ENCODE measurements around the gene RPTOR.

RPTOR gene

DNA sequence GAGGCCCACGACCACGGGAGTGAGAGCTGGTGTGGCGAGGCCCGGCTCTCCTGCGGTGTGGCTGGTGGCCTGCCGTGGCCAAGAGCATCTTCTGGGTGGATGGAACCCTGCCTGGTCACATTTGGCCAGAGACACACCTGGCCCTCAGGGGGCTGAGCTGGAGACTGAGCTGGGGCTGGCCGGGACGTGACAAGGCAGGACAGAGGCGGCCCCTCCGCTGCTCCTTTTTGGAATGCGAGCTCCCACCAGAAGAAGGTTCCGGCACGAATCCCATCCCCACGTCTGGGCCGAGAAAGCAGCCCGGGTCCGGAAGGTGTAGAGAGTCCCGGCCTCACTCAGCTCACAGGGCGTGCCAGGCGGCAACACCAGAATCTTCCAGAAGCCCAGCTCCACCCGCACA lies 421.0 kb downstream of the RPTOR start:
- no peak overlapping the region for H3K27ac Mint-ChIP-seq
- no peak overlapping the region for H3K4me3 Mint-ChIP-seq
- intact Hi-C loops (cut with micrococcal nuclease), result no loop called here
- peaks cover 7% of the 10 kb centered on the region for H3K4me1 Mint-ChIP-seq (ENCODE audit: low read depth)
- peaks cover 18% of the 10 kb centered on the region for H3K27me3 Mint-ChIP-seq
- peaks cover 56% of the 10 kb centered on the region for H3K36me3 Mint-ChIP-seq (ENCODE audit: low read depth)
- no peaks in the 10 kb centered on the region for H3K9me3 Mint-ChIP-seq

DNA sequence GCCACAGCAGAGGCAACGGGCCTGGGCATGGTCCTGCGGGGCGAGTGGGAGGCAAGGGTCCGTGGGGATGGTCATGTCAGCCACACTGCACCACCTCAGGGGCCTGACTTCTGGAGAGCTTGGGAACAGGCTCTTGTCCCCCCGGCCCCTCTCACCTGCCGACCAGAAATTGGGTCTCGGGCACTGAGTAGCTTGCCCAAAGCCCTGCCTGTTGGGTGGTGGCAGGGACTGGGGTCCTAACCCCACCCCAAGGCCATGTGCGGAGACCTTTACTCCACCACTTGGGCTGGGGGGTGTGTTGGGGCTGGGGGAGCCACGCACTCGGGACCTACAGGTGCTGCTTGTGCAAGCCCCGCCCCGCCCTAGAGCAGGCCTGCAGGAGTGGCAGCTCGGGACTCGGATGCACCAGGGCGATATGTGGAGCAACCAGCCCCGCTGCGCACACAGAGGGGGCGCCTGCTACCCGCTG lies 422.8 kb downstream of the RPTOR start:
- Mint-ChIP-seq H3K27ac (no peak overlapping the region), H3K36me3 (ENCODE audit: low read depth) (peaks cover 40% of the 10 kb centered on the region), H3K9me3 (no peaks in the 10 kb centered on the region), H3K4me1 (ENCODE audit: low read depth) (peaks cover 8% of the 10 kb centered on the region), H3K4me3 (no peak overlapping the region), H3K27me3 (peaks cover 32% of the 10 kb centered on the region)
- intact Hi-C loops (cut with micrococcal nuclease), result no loop called here

DNA sequence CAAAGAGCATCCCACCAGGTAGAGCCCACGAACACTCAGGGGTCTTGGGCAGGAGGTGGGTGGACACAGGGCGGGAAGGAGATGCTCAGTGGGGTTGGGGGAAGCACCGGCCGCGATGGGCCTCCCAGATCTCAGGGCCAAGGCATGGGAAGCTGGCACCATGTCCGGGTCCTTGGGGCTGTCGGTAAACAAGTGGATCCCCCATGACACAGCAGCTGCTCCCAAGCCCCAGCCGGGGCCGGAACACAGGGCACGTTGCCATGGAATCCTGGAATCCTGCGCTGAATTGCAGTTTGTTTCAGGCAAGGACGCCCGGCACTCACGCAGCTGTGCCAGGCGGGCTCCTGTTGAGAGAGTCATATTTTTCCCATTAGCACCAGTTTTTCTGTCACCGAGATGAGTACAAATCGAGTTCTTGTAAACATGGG lies 424.0 kb downstream of the RPTOR start:
- H3K4me1 Mint-ChIP-seq (ENCODE audit: low read depth), result peaks cover 8% of the 10 kb centered on the region
- no peak overlapping the region for H3K27ac Mint-ChIP-seq
- no peaks in the 10 kb centered on the region for H3K9me3 Mint-ChIP-seq
- H3K27me3 Mint-ChIP-seq, result peaks cover 33% of the 10 kb centered on the region
- H3K36me3 Mint-ChIP-seq (ENCODE audit: low read depth), result peaks cover 32% of the 10 kb centered on the region
- no peak overlapping the region for H3K4me3 Mint-ChIP-seq
- intact Hi-C loops (cut with micrococcal nuclease), result no loop called here

DNA sequence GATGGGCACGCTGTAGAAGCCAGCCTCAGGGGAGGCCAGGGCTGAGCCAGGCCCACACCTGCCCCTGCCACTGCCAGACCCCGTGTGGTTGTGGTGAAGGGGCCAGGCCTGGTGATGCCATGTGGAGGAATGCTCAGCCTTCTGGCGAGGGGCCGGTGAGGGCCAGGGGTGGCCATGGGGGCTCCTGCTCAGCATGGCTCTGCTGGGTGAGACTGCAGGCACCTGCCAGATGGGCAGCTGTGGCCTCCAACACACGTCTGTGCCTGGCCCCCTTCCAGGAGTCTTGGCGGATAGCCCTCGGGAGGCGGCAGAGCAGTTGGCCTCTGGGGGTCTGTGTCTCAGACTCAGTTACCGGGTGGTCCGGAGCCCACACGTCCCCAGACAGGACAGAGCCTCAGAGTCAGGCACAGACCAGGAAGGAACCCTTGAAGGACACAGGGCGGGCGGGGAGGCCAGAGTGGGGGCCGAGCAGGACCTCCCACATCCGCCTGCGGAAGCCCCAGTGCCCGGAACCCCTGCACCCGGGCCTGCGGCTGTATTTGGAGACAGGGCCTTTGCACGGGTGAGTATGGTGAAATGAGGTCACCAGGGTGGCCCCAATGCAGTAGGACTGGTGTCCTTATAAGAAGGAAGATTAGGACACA lies 424.5 kb downstream of the RPTOR start:
- Mint-ChIP-seq H3K4me3 (no peak overlapping the region), H3K36me3 (ENCODE audit: low read depth) (peaks cover 27% of the 10 kb centered on the region), H3K9me3 (no peaks in the 10 kb centered on the region), H3K4me1 (ENCODE audit: low read depth) (peaks cover 8% of the 10 kb centered on the region), H3K27me3 (peaks cover 35% of the 10 kb centered on the region), H3K27ac (no peak overlapping the region)
- intact Hi-C loops (cut with micrococcal nuclease), result no loop called here

DNA sequence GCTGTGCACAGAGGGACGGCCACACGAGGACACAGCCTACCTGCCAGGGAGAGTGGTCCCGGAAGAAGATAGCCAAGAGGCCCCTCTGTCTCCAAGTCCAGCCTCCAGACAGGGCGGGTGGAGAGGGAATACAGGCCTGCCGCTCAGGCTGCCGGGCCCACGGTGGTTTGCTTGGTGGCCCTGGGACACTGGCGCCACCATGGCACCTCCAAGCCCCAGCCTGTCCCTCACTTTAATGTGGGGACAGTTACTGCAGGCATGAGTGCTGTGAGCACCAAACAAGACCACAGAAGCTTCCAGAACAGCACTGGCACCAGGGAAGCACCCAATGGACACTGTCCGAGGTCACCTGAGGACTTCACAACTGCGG lies 425.0 kb downstream of the RPTOR start:
- H3K4me3 Mint-ChIP-seq, result no peak overlapping the region

DNA sequence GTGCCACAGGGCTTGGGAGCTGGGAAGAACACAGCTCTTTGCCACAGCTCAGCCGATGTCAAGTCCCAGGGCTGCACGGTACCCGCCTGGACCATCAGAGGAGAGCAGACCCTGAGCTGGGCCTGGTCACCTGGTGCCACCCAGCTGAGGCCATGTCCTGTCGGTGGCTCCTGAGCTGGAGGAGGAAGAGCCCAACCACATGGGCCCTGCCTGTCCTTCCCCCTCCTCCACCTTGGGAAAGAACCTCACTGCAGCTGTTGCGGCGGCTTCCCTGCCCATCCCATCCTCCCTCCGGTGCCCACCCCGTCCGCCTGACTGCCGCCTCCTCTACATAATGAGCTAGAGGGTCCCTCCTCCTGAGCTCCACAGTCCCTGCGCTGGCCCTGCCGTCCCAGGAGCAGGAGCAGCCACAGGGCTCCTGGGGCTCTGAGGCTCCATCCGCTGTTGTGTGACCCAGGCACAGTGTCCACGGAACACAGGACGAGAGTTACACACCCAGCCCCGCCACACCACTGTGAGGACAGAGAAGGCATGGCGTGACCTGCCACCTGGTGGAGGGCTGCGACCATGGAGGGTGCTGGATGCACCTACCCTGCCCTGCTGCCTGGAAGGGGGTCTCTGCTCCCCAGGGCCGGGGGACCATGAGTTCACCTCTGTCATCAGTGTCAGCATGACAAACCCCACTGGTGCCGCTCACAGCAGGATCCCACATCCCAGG lies 425.6 kb downstream of the RPTOR start:
- intact Hi-C loops (cut with micrococcal nuclease), result no loop called here
- peaks cover 17% of the 10 kb centered on the region for H3K36me3 Mint-ChIP-seq (ENCODE audit: low read depth)
- no peaks in the 10 kb centered on the region for H3K9me3 Mint-ChIP-seq
- H3K4me3 Mint-ChIP-seq, result no peak overlapping the region
- H3K4me1 Mint-ChIP-seq (ENCODE audit: low read depth), result peaks cover 8% of the 10 kb centered on the region
- H3K27ac Mint-ChIP-seq, result peak overlapping the region; percentile 13
- peaks cover 38% of the 10 kb centered on the region for H3K27me3 Mint-ChIP-seq

More for the DNA sequence above, 425.0 kb downstream of the RPTOR start:
- H3K27me3 Mint-ChIP-seq, result peaks cover 35% of the 10 kb centered on the region
- intact Hi-C loops (cut with micrococcal nuclease), result no loop called here
- peak overlapping the region; percentile 13 for H3K27ac Mint-ChIP-seq
- H3K9me3 Mint-ChIP-seq, result no peaks in the 10 kb centered on the region
- peaks cover 8% of the 10 kb centered on the region for H3K4me1 Mint-ChIP-seq (ENCODE audit: low read depth)
- H3K36me3 Mint-ChIP-seq (ENCODE audit: low read depth), result peaks cover 22% of the 10 kb centered on the region

DNA sequence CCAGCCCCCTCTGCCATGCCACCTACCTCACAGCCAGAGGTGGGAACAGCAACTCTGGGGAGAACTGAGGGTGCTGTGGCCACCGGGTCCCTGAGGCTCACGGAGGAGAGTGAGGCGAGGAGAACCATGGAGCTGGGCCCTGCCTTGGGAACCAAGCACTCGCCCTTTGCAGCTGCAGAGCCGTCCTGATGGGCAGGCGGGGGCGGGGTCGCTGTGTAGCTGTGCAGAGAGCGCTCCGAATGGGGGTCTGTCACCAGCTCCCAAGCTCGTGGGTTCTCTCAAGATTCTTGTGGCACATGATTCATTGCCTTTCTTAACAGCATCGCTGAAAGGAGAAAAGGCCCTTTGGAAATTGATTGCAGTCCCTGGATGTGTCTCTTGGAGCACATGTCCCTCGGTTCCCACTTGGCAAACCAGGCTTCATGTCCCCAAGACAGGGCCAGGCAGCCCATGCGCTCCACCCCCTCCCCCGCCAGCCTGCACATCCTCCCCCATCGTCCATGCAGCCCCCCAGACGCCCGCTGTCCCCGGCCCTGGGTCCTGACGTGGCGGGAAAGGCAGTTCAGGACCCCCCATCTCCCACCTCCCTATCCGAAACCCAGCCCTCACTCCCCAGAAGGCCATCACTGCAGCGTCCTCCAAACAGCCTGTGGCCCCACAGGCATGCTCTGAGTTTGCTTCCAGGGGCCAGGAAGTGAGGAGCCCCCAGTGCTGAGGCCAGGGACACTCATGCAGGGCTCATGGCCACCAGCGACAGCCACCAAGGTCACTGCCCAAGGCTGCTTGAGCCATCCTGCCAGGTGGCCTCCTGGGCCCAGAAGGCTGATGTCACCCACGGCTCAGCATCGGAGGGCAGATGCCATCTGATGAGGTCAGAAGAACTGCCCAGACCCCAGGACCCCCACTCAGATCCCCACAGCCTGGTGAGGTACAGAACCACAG lies 426.4 kb downstream of the RPTOR start:
- H3K9me3 Mint-ChIP-seq, result no peaks in the 10 kb centered on the region
- H3K27me3 Mint-ChIP-seq, result peaks cover 42% of the 10 kb centered on the region
- intact Hi-C loops (cut with micrococcal nuclease), result no loop called here
- H3K27ac Mint-ChIP-seq, result no peak overlapping the region
- peaks cover 8% of the 10 kb centered on the region for H3K4me1 Mint-ChIP-seq (ENCODE audit: low read depth)
- H3K4me3 Mint-ChIP-seq, result no peak overlapping the region
- H3K36me3 Mint-ChIP-seq (ENCODE audit: low read depth), result peaks cover 8% of the 10 kb centered on the region

DNA sequence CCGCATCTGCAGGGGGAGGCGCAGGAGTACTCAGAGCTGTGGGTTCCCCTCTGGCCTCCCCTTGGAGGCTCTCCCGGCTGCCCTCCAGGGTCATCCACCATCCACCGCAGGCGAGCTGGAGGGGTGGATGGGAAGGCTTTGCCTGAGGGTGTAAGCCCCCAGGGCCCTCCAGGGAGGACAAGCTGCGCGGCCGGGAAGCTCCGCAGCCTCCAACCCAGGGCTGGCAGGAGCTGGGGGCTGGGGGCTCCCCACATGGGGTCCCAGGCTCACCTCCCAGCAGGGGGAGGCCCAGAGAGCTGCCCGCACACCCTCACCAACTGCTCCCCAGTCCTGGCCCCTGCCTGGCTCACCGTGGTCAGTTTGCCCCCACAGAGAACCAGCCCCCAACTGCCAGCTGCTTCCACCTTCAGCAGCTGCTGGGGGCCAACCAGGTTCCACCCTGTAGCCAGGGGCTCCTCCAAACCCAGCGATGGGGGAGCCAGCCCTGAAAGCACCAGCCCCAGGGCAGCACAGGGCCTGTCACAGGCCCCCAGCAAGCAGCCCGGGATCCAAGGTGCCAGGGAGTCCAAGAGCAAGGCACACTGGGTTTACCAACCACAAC lies 427.2 kb downstream of the RPTOR start:
- Mint-ChIP-seq H3K9me3 (no peaks in the 10 kb centered on the region), H3K27ac (no peak overlapping the region), H3K4me1 (ENCODE audit: low read depth) (peaks cover 8% of the 10 kb centered on the region), H3K36me3 (ENCODE audit: low read depth) (peaks cover under 1% of the 10 kb centered on the region), H3K4me3 (no peak overlapping the region), H3K27me3 (peaks cover 45% of the 10 kb centered on the region)
- intact Hi-C loops (cut with micrococcal nuclease), result no loop called here

DNA sequence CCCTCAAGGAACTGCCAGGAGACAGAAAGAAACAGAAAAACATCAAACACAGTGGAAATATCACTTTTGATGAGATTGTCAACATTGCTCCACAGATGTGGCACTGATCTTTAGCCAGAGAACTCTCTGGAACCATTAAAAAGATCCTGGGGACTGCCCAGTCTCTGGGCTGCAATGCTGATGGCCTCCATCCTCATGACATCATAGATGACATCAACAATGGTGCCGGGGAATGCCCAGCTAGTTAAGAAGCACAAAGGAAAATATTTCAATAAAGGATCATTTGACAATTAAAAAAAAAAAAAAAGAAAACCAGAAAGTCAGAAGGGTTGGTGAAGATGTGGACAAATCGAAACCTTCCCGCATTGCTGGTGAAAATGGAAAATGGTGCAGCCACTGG lies 432.1 kb downstream of the RPTOR start:
- peaks cover 38% of the 10 kb centered on the region for H3K27me3 Mint-ChIP-seq
- no peak overlapping the region for H3K4me3 Mint-ChIP-seq
- no peaks in the 10 kb centered on the region for H3K36me3 Mint-ChIP-seq (ENCODE audit: low read depth)
- intact Hi-C loops (cut with micrococcal nuclease), result loop anchor here (5.0 kb wide), 1 partner anchor 109 kb away; no protein-coding TSS in a partner anchor
- H3K27ac Mint-ChIP-seq, result no peak overlapping the region
- H3K9me3 Mint-ChIP-seq, result no peaks in the 10 kb centered on the region
- H3K4me1 Mint-ChIP-seq (ENCODE audit: low read depth), result peaks cover 14% of the 10 kb centered on the region

DNA sequence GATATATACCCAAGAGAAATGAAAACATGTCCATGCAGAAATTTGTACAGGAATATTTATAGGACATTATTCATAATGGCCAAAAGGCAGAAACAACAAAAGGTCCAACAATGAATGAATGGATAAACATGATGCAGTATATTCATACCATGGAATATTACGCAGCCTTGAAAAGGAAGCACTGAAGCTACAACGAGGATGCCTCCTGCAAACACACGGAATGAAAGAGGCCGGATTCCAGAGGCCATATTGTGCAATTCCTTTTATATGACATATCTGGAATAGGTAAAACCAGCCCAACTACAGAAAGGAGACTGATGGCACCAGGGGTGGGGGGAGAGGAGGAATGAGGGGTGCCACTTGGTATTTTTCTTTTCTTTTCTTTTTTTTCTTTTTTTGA lies 432.5 kb downstream of the RPTOR start:
- peaks cover 19% of the 10 kb centered on the region for H3K4me1 Mint-ChIP-seq (ENCODE audit: low read depth)
- intact Hi-C loops (cut with micrococcal nuclease), result loop anchor here (5.0 kb wide), 1 partner anchor 110 kb away; no protein-coding TSS in a partner anchor
- no peaks in the 10 kb centered on the region for H3K36me3 Mint-ChIP-seq (ENCODE audit: low read depth)
- no peak overlapping the region for H3K4me3 Mint-ChIP-seq
- no peak overlapping the region for H3K27ac Mint-ChIP-seq
- H3K27me3 Mint-ChIP-seq, result peaks cover 39% of the 10 kb centered on the region
- no peaks in the 10 kb centered on the region for H3K9me3 Mint-ChIP-seq

DNA sequence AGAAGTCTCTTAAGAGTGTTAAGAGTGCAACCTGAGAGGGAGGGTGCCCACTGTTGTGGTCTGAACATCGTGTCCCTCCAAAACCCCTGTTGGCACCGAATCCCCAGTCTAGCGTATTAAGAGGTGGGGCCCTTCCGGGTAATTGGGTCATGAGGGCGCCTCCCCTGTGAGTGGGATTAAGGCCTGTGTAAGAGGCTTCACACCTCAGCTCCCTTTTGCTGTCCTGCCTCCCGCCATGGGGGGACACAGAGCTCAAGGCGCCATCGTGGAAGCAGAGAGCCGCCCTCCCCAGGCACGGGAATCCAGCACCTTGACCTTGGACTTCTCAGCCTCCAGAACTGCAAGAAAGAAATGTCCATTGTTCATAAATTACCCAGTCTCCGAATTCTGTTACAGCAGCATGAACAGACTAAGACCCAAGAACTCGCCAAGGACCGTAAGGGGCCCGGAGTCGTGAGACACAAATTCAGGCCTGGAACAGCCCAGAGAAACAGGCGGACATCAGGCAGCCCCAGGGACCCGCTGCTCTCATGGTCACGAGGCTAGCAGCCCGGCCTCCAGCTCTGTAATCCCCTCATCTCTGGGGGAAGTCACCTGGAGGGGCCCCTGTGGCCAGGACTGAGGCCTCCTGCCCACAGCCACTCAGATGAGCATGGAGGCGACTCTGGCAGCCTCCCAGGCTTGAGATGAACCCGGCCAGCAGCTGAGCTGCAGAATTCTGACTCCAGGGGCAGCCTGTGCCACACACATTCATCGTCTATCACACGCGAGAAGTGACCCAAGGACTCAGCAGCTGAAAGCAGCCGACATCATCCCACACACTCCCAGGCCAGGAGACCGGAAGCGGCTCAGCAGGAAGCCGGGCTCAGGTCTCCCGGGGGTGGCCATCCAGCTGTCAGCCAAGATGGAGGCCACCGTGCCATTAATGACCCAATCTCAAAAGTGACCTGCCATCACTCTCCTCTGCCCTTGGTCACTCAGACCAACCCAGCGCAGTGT lies 434.2 kb downstream of the RPTOR start:
- Mint-ChIP-seq H3K4me1 (ENCODE audit: low read depth) (peaks cover 21% of the 10 kb centered on the region), H3K9me3 (no peaks in the 10 kb centered on the region), H3K4me3 (no peak overlapping the region), H3K36me3 (ENCODE audit: low read depth) (no peaks in the 10 kb centered on the region), H3K27ac (no peak overlapping the region), H3K27me3 (peaks cover 51% of the 10 kb centered on the region)
- intact Hi-C loops (cut with micrococcal nuclease), result loop anchor here (5.0 kb wide), 1 partner anchor 111 kb away; no protein-coding TSS in a partner anchor

DNA sequence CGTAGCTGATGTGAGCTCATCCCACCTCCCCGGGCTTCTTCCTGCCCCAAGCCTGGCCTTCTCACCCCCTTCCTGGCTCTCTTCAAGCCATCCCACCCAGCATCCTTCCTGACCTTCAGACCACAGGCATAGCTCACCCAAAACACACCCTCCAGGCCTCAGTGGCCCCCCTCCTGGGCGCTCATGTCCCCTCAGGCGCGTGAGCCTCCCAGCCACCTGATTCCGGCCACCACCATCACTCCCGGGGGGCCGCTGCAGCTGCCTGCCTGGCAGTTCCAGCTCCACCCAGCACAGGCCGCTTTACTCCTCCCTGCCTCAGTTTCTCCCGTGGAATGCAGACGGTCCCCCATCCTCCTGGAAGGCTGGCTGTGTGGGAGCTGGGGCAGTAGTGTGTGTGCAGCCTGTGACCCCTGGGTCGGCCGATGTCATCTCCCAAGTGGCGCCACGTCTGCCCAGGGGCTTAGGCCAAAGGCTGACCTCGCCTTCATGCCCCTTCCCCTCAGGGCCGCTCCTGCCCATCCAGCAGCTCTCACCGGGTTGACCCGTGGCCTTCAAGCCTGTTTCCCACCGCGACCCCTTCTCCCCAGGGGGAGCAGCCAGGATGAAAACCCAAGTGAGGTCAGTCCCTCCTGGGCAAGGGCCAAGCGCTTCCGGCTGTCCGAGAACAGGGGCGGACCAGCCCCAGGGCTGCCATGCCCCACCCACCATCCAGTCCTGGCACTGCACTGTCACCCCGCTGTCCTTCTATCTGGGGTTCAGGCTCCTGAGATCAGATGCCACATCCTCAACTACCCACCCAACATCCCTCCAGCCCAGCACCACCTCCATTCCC lies 435.1 kb downstream of the RPTOR start:
- H3K4me1 Mint-ChIP-seq (ENCODE audit: low read depth), result peaks cover 21% of the 10 kb centered on the region
- intact Hi-C loops (cut with micrococcal nuclease), result loop anchor here (5.0 to 10.0 kb wide), 2 partner anchors 112 to 405 kb away; no protein-coding TSS in a partner anchor
- H3K36me3 Mint-ChIP-seq (ENCODE audit: low read depth), result no peaks in the 10 kb centered on the region
- no peak overlapping the region for H3K4me3 Mint-ChIP-seq
- peaks cover 48% of the 10 kb centered on the region for H3K27me3 Mint-ChIP-seq
- peak overlapping the region; percentile 18 for H3K27ac Mint-ChIP-seq
- H3K9me3 Mint-ChIP-seq, result no peaks in the 10 kb centered on the region
